ENCODE measurements around the gene CDHR1. TPM values are rescaled to one million over a fixed set of nuclear protein-coding genes. Genes with fewer than 3 reads are reported as not detected.
"Not testable (repeated sequence)": the region's sequence is repeated elsewhere in the genome, so short reads cannot be mapped to it uniquely, and the experiment has no call there.

CDHR1 gene
- polyA plus RNA-seq (2012; ENCODE audit: low read depth, missing spikeins), result 0.19 TPM

GRCh38 chr10:84194424-84195043 lies at the start of gene CDHR1:
TSS of gene CDHR1 (plus strand) at chr10:84194537. CDS start at chr10:84194761, 224 bp downstream.
- TF ChIP-seq PAX5 (IDR thresholded peaks at IDR 0.05; ENCODE audit: insufficient read depth, low read length, severe bottlenecking) (no peak), POLR2AphosphoS5 (IDR thresholded peaks at IDR 0.05; ENCODE audit: low read depth, low read length) (no peak), POU2F2 (IDR thresholded peaks at IDR 0.05; ENCODE audit: low read depth, low read length) (no peak), TAF1 (IDR thresholded peaks at IDR 0.05; ENCODE audit: low read depth, low read length) (no peak), SPI1 (IDR thresholded peaks at IDR 0.05; ENCODE audit: low read depth, low read length) (no peak), POLR2A (IDR thresholded peaks at IDR 0.05; ENCODE audit: low read depth, low read length) (no peak)
- DNase-seq (ENCODE audit: insufficient read length, low spot score), result peak; percentile 49
- no peak for FAIRE-seq

GRCh38 chr10:84147347-84147746 lies 47.0 kb upstream of the CDHR1 start:
- DNase-seq (ENCODE audit: insufficient read length, low spot score), result no peak
- no peak for FAIRE-seq
- TF ChIP-seq SPI1 (IDR thresholded peaks at IDR 0.05; ENCODE audit: low read depth, low read length) (no peak), POLR2AphosphoS5 (IDR thresholded peaks at IDR 0.05; ENCODE audit: low read depth, low read length) (no peak), POU2F2 (IDR thresholded peaks at IDR 0.05; ENCODE audit: low read depth, low read length) (no peak), POLR2A (IDR thresholded peaks at IDR 0.05; ENCODE audit: low read depth, low read length) (no peak), TAF1 (IDR thresholded peaks at IDR 0.05; ENCODE audit: low read depth, low read length) (no peak), PAX5 (IDR thresholded peaks at IDR 0.05; ENCODE audit: insufficient read depth, low read length, severe bottlenecking) (no peak)

GRCh38 chr10:84148006-84148597 lies 46.2 kb upstream of the CDHR1 start:
- not testable (repeated sequence) for FAIRE-seq; DNase-seq (ENCODE audit: insufficient read length, low spot score)

DNA sequence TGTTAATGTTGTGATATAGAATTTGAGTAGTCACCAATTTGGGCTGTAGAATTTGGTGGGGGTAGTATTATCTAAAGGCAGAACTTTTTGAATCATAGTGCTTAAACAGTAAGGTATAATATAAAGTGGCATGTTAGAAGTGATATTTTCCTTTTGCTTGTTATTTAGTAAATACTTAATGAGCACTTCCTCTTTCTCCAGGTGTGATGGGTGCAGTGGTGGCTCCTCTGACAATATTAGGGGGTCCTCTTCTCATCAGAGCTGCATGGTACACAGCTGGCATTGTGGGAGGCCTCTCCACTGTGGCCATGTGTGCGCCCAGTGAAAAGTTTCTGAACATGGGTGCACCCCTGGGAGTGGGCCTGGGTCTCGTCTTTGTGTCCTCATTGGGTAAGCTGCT lies 44.5 kb upstream of the CDHR1 start:
- FAIRE-seq (no peak), DNase-seq (ENCODE audit: insufficient read length, low spot score) (no peak)
- TF ChIP-seq SPI1 (IDR thresholded peaks at IDR 0.05; ENCODE audit: low read depth, low read length) (peak; percentile 53; the same call in 1 of the 2 replicates), PAX5 (IDR thresholded peaks at IDR 0.05; ENCODE audit: insufficient read depth, low read length, severe bottlenecking) (no peak)

GRCh38 chr10:84152769-84153168 lies 41.6 kb upstream of the CDHR1 start:
- no peak for FAIRE-seq
- TF ChIP-seq POLR2A (IDR thresholded peaks at IDR 0.05; ENCODE audit: low read depth, low read length) (no peak), POU2F2 (IDR thresholded peaks at IDR 0.05; ENCODE audit: low read depth, low read length) (no peak), TAF1 (IDR thresholded peaks at IDR 0.05; ENCODE audit: low read depth, low read length) (no peak), POLR2AphosphoS5 (IDR thresholded peaks at IDR 0.05; ENCODE audit: low read depth, low read length) (no peak), SPI1 (IDR thresholded peaks at IDR 0.05; ENCODE audit: low read depth, low read length) (no peak), PAX5 (IDR thresholded peaks at IDR 0.05; ENCODE audit: insufficient read depth, low read length, severe bottlenecking) (no peak)
- DNase-seq (ENCODE audit: insufficient read length, low spot score), result no peak

- TF ChIP-seq POLR2AphosphoS5 (IDR thresholded peaks at IDR 0.05; ENCODE audit: low read depth, low read length) (peak; percentile 3; the same call in 1 of the 2 replicates), SPI1 (IDR thresholded peaks at IDR 0.05; ENCODE audit: low read depth, low read length) (no peak)
- no peak for DNase-seq (ENCODE audit: insufficient read length, low spot score)
- no peak for FAIRE-seq
Measured at GRCh38 chr10:84155521-84155920, 38.8 kb upstream of the CDHR1 start.

- DNase-seq (ENCODE audit: insufficient read length, low spot score) (no peak), FAIRE-seq (no peak)
Measured at GRCh38 chr10:84156009-84156408, 38.3 kb upstream of the CDHR1 start.

DNA sequence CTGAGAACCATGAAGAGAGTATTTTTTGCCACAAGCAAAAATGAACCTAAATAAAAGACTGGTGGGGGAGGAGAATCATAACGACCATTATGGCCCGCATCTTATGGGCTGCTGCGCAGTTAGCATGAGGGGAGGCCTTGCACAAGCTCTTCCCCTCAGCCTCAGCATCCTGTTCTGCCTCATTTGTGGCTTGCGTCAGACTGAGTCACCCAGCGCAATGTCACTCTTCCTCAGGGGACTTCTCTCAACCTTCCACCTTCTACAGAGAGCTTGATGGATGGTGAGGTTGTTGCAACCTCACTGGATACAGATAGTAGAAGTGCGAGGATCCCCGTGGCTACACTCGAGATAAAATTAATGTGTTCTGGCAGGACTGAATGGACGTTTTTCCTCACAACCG lies 37.6 kb upstream of the CDHR1 start:
- no peak for DNase-seq (ENCODE audit: insufficient read length, low spot score)
- TF ChIP-seq POU2F2 (IDR thresholded peaks at IDR 0.05; ENCODE audit: low read depth, low read length), result no peak
- 0 out of 2 replicates have a peak, but pooled peaks have one; percentile 22 for TF ChIP-seq POLR2A (IDR thresholded peaks at IDR 0.05; ENCODE audit: low read depth, low read length)
- no peak for TF ChIP-seq TAF1 (IDR thresholded peaks at IDR 0.05; ENCODE audit: low read depth, low read length)
- TF ChIP-seq SPI1 (IDR thresholded peaks at IDR 0.05; ENCODE audit: low read depth, low read length), result no peak
- peak; percentile 57 for TF ChIP-seq POLR2AphosphoS5 (IDR thresholded peaks at IDR 0.05; ENCODE audit: low read depth, low read length)
- no peak for TF ChIP-seq PAX5 (IDR thresholded peaks at IDR 0.05; ENCODE audit: insufficient read depth, low read length, severe bottlenecking)
- peak; percentile 52 for FAIRE-seq

More at GRCh38 chr10:84156009-84156408, 38.3 kb upstream of the CDHR1 start:
- TF ChIP-seq TAF1 (IDR thresholded peaks at IDR 0.05; ENCODE audit: low read depth, low read length) (no peak), POLR2A (IDR thresholded peaks at IDR 0.05; ENCODE audit: low read depth, low read length) (no peak), POLR2AphosphoS5 (IDR thresholded peaks at IDR 0.05; ENCODE audit: low read depth, low read length) (no peak), POU2F2 (IDR thresholded peaks at IDR 0.05; ENCODE audit: low read depth, low read length) (no peak), PAX5 (IDR thresholded peaks at IDR 0.05; ENCODE audit: insufficient read depth, low read length, severe bottlenecking) (no peak), SPI1 (IDR thresholded peaks at IDR 0.05; ENCODE audit: low read depth, low read length) (no peak)

- no peak for TF ChIP-seq POU2F2 (IDR thresholded peaks at IDR 0.05; ENCODE audit: low read depth, low read length)
- FAIRE-seq (no peak), DNase-seq (ENCODE audit: insufficient read length, low spot score) (no peak)
Measured at GRCh38 chr10:84158061-84158460, 36.3 kb upstream of the CDHR1 start.

- no peak for FAIRE-seq
- TF ChIP-seq POLR2AphosphoS5 (IDR thresholded peaks at IDR 0.05; ENCODE audit: low read depth, low read length) (no peak), POLR2A (IDR thresholded peaks at IDR 0.05; ENCODE audit: low read depth, low read length) (no peak), TAF1 (IDR thresholded peaks at IDR 0.05; ENCODE audit: low read depth, low read length) (no peak), PAX5 (IDR thresholded peaks at IDR 0.05; ENCODE audit: insufficient read depth, low read length, severe bottlenecking) (no peak), POU2F2 (IDR thresholded peaks at IDR 0.05; ENCODE audit: low read depth, low read length) (no peak), SPI1 (IDR thresholded peaks at IDR 0.05; ENCODE audit: low read depth, low read length) (no peak)
- no peak for DNase-seq (ENCODE audit: insufficient read length, low spot score)
Measured at GRCh38 chr10:84158550-84158949, 35.8 kb upstream of the CDHR1 start.

Measured in GM12891 (cell line).